Astrocyte (in vitro differentiated cells and primary cell): ENCODE measurements around the gene NUBP2. TPM values are rescaled to one million over a fixed set of nuclear protein-coding genes. Genes with fewer than 3 reads are reported as not detected.

ENCODE experiments used
- DNase-seq: peaks from one replicate; pipeline ENCODE4 v3.0.0-alpha.2; 2010; ENCODE audit warnings: low read depth
- FAIRE-seq: peaks from 2 replicates; lab custom pipeline; 2011; peaks lifted over from hg19 to GRCh38; lab: Jason Lieb, UNC
- H2AFZ ChIP-seq: 2 replicates; pipeline ENCODE4 v1.6.0; 2012; ENCODE audit warnings: low read depth, low read length, inconsistent platforms
- H3K27ac ChIP-seq: 2 replicates; pipeline ENCODE4 v1.5.1; 2011; ENCODE audit warnings: low read depth, low read length, inconsistent platforms
- H3K27me3 ChIP-seq: 2 replicates; pipeline ENCODE4 v1.6.0; 2011; ENCODE audit warnings: low read length, inconsistent platforms; ENCODE audit not compliant: insufficient read depth
- H3K36me3 ChIP-seq: 2 replicates; pipeline ENCODE4 v1.5.1; 2011; ENCODE audit warnings: low read length, inconsistent platforms; ENCODE audit not compliant: insufficient read depth
- H3K4me1 ChIP-seq: 2 replicates; pipeline ENCODE4 v1.5.1; 2011; ENCODE audit warnings: low read length, inconsistent platforms; ENCODE audit not compliant: insufficient read depth
- H3K4me2 ChIP-seq: 2 replicates; pipeline ENCODE4 v1.6.0; 2012; ENCODE audit warnings: low read length, inconsistent platforms
- H3K4me3 ChIP-seq: 2 replicates; pipeline ENCODE4 v1.5.1; 2011; ENCODE audit warnings: low read depth, mild to moderate bottlenecking, low read length, inconsistent platforms; ENCODE audit not compliant: insufficient read depth
- H3K79me2 ChIP-seq: 2 replicates; pipeline ENCODE4 v1.6.0; 2012; ENCODE audit warnings: mild to moderate bottlenecking, low read length, inconsistent platforms; ENCODE audit not compliant: insufficient read depth
- H3K9ac ChIP-seq: 2 replicates; pipeline ENCODE4 v1.6.0; 2012; ENCODE audit warnings: mild to moderate bottlenecking, low read length, inconsistent platforms
- H3K9me3 ChIP-seq: 2 replicates; pipeline ENCODE4 v1.5.1; 2012; ENCODE audit warnings: low read depth, mild to moderate bottlenecking, low read length, inconsistent platforms; ENCODE audit not compliant: insufficient read depth
- H4K20me1 ChIP-seq: 2 replicates; pipeline ENCODE4 v1.6.0; 2012; ENCODE audit warnings: low read length, inconsistent platforms; ENCODE audit not compliant: insufficient read depth
- H3K27ac Mint-ChIP-seq: one replicate; pipeline ENCODE4 v1.8.0; 2021; ENCODE audit warnings: mild to moderate bottlenecking, mixed read lengths; ENCODE audit not compliant: unreplicated experiment
- H3K27me3 Mint-ChIP-seq: one replicate; pipeline ENCODE4 v1.8.0; 2021; ENCODE audit warnings: low read depth, mixed read lengths; ENCODE audit not compliant: unreplicated experiment
- H3K36me3 Mint-ChIP-seq: one replicate; pipeline ENCODE4 v1.8.0; 2021; ENCODE audit warnings: low read depth, mixed read lengths; ENCODE audit not compliant: unreplicated experiment
- H3K4me1 Mint-ChIP-seq: one replicate; pipeline ENCODE4 v1.8.0; 2021; ENCODE audit warnings: low read depth, mixed read lengths; ENCODE audit not compliant: unreplicated experiment
- H3K4me3 Mint-ChIP-seq: one replicate; pipeline ENCODE4 v1.8.0; 2021; ENCODE audit warnings: mild to moderate bottlenecking, moderate library complexity, mixed read lengths; ENCODE audit not compliant: unreplicated experiment
- H3K9me3 Mint-ChIP-seq: one replicate; pipeline ENCODE4 v1.8.0; 2021; ENCODE audit warnings: mild to moderate bottlenecking, mixed read lengths; ENCODE audit not compliant: unreplicated experiment
- EZH2 ChIP-seq: IDR thresholded peaks from 2 replicates; pipeline ENCODE4 v1.6.1; 2012; ENCODE audit warnings: mild to moderate bottlenecking, low read length, inconsistent platforms; ENCODE audit not compliant: insufficient read depth
- total RNA-seq: library from RNA; stranded (reverse); gene quantifications from 2 replicates; pipeline ENCODE4 v1.2.1, GENCODE V29; 2021
- TF ChIP-seq, protein P1 (sequence below): IDR thresholded peaks from 2 replicates; pipeline ENCODE4 v1.5.1; 2011; ENCODE audit warnings: low read depth, mild to moderate bottlenecking, inconsistent platforms, low read length, moderate library complexity; ENCODE audit not compliant: insufficient read depth

Gene NUBP2
- total RNA-seq, 1 donor from 2014 or later: 41.4 TPM

DNA sequence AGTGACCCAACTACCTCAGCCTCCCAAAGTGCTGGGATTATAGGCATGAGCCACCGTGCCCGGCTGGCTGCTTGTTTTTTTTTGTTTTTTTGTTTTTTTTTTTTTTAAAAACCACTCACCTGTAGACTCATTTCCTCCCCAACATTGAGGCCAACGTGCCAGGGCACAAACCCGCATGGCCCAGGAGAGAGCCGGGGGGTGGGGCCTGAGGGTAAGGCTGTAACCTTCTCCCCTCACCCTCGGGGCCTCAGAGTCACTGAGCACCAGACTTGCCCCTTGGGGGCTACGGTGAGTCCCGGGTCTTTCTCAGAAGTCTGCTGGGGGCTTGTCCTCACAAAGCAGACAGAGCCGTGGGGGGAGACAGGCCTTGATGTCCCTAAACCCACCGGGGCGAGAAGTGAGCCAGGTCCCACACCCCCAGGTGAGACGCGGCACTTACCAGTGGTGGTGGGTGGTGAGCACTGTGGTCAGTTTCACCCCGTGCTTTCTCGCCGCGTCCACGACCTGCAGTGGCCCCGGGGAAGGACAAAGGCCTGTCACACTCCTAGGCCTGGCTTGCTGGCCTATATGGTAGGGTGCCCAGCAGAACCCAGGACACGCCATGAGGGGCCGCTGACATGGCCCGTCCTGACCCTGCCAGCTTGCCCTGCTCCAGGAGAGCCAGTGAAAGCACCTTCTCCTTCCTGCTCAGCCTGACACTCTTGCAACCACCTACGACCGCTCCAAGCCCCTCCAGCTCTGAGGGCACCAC lies 39.3 kb downstream of the NUBP2 start:
- Histone ChIP-seq H3K27ac (no peak overlapping the region), H3K9ac (no peak overlapping the region), H3K79me2 (peaks cover 6% of the 10 kb centered on the region), H4K20me1 (peaks cover 11% of the 10 kb centered on the region), H3K36me3 (no peaks in the 10 kb centered on the region), H3K4me2 (no peak overlapping the region), H3K4me1 (peaks cover 5% of the 10 kb centered on the region), H3K27me3 (no peaks in the 10 kb centered on the region), H3K4me3 (no peak overlapping the region), H2AFZ (no peak overlapping the region), H3K9me3 (no peaks in the 10 kb centered on the region)
- H3K27ac Mint-ChIP-seq: no peak overlapping the region
- no peak for FAIRE-seq
- no peaks in the 10 kb centered on the region for H3K4me1 Mint-ChIP-seq
- no peaks in the 10 kb centered on the region for H3K9me3 Mint-ChIP-seq
- DNase-seq: no peak
- TF ChIP-seq EZH2: no peak
- TF ChIP-seq, protein P1, sequence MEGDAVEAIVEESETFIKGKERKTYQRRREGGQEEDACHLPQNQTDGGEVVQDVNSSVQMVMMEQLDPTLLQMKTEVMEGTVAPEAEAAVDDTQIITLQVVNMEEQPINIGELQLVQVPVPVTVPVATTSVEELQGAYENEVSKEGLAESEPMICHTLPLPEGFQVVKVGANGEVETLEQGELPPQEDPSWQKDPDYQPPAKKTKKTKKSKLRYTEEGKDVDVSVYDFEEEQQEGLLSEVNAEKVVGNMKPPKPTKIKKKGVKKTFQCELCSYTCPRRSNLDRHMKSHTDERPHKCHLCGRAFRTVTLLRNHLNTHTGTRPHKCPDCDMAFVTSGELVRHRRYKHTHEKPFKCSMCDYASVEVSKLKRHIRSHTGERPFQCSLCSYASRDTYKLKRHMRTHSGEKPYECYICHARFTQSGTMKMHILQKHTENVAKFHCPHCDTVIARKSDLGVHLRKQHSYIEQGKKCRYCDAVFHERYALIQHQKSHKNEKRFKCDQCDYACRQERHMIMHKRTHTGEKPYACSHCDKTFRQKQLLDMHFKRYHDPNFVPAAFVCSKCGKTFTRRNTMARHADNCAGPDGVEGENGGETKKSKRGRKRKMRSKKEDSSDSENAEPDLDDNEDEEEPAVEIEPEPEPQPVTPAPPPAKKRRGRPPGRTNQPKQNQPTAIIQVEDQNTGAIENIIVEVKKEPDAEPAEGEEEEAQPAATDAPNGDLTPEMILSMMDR: no peak
- H3K27me3 Mint-ChIP-seq: no peaks in the 10 kb centered on the region
- no peak overlapping the region for H3K4me3 Mint-ChIP-seq
- peaks cover 5% of the 10 kb centered on the region for H3K36me3 Mint-ChIP-seq

DNA sequence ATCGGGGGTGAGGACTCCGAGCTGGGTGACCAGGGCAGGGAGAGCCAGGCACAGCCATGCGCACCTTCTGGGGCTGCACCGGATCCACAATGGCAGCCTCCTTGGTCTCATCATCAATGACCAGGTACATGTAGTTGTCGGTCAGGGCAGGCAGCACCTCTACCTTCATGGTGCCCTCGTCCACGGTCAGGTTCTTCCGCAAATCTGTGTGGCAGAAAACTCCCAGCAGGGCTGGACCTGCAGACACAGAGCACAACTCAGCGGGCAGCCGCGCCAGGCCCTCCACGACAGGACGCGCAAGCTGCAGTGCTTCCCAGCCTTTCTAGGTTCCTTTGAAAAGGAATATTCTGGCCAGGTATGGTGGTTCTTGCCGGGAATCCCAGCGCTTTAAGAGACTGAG lies 40.0 kb downstream of the NUBP2 start:
- H4K20me1 ChIP-seq: peaks cover 11% of the 10 kb centered on the region
- no peaks in the 10 kb centered on the region for H3K27me3 ChIP-seq
- Mint-ChIP-seq H3K9me3 (no peaks in the 10 kb centered on the region), H3K4me1 (no peaks in the 10 kb centered on the region), H3K4me3 (no peak overlapping the region), H3K27me3 (no peaks in the 10 kb centered on the region), H3K27ac (no peak overlapping the region), H3K36me3 (peaks cover 3% of the 10 kb centered on the region)
- TF ChIP-seq, protein P1: no peak
- no peak for TF ChIP-seq EZH2
- peaks cover 5% of the 10 kb centered on the region for H3K4me1 ChIP-seq
- H3K79me2 ChIP-seq: peaks cover 13% of the 10 kb centered on the region
- no peak overlapping the region for H2AFZ ChIP-seq
- H3K27ac ChIP-seq: no peak overlapping the region
- FAIRE-seq (no peak), DNase-seq (no peak)
- no peak overlapping the region for H3K4me2 ChIP-seq
- no peak overlapping the region for H3K4me3 ChIP-seq
- H3K9ac ChIP-seq: no peak overlapping the region
- H3K36me3 ChIP-seq: no peaks in the 10 kb centered on the region
- no peaks in the 10 kb centered on the region for H3K9me3 ChIP-seq

DNA sequence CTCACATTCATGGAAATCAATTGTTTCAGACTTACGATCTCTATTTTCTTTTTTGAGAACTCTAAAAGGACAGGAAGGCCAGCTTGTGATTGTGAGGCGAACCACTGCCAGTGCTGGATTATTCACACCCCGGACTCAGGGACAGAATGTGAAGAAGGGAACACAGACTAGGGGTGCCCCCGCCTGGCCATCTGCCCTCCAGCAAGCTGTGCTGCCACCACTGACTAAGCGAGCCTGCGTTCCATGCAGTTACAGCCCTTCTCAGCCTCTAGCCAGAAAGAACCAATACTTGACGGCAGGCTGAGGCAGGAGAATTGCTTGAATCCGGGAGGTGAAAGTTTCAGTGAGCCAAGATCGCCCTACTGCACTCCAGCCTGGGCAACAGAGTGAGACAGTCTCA lies 41.1 kb downstream of the NUBP2 start:
- Histone ChIP-seq H2AFZ (no peak overlapping the region), H4K20me1 (peaks cover 12% of the 10 kb centered on the region), H3K27me3 (no peaks in the 10 kb centered on the region), H3K4me2 (no peak overlapping the region), H3K9me3 (no peaks in the 10 kb centered on the region), H3K4me1 (peaks cover 5% of the 10 kb centered on the region), H3K79me2 (peaks cover 22% of the 10 kb centered on the region), H3K9ac (no peak overlapping the region), H3K36me3 (no peaks in the 10 kb centered on the region), H3K27ac (no peak overlapping the region), H3K4me3 (no peak overlapping the region)
- H3K9me3 Mint-ChIP-seq: no peaks in the 10 kb centered on the region
- FAIRE-seq (no peak), DNase-seq (peak; percentile 34)
- H3K4me3 Mint-ChIP-seq: peak overlapping the region; percentile 58
- peak overlapping the region; percentile 31 for H3K27ac Mint-ChIP-seq
- H3K4me1 Mint-ChIP-seq: peaks cover 5% of the 10 kb centered on the region
- H3K36me3 Mint-ChIP-seq: peaks cover 3% of the 10 kb centered on the region
- H3K27me3 Mint-ChIP-seq: no peaks in the 10 kb centered on the region
- TF ChIP-seq EZH2: no peak
- TF ChIP-seq, protein P1: peak; percentile 17
